LNCAP (cell line): ENCODE results near the gene ANKRD31.

Source experiments
- TF ChIP-seq, protein P1 (sequence below): fragments of 450-650 bp; IDR thresholded peaks from 2 replicates; pipeline ENCODE4 v1.5.1; 2017; ENCODE audit warnings: mild to moderate bottlenecking

The ANKRD31 gene

GRCh38 chr5:75148051-75148450 is 88.6 kb downstream of the ANKRD31 start:
- TF ChIP-seq, protein P1, sequence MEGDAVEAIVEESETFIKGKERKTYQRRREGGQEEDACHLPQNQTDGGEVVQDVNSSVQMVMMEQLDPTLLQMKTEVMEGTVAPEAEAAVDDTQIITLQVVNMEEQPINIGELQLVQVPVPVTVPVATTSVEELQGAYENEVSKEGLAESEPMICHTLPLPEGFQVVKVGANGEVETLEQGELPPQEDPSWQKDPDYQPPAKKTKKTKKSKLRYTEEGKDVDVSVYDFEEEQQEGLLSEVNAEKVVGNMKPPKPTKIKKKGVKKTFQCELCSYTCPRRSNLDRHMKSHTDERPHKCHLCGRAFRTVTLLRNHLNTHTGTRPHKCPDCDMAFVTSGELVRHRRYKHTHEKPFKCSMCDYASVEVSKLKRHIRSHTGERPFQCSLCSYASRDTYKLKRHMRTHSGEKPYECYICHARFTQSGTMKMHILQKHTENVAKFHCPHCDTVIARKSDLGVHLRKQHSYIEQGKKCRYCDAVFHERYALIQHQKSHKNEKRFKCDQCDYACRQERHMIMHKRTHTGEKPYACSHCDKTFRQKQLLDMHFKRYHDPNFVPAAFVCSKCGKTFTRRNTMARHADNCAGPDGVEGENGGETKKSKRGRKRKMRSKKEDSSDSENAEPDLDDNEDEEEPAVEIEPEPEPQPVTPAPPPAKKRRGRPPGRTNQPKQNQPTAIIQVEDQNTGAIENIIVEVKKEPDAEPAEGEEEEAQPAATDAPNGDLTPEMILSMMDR: no peak

DNA sequence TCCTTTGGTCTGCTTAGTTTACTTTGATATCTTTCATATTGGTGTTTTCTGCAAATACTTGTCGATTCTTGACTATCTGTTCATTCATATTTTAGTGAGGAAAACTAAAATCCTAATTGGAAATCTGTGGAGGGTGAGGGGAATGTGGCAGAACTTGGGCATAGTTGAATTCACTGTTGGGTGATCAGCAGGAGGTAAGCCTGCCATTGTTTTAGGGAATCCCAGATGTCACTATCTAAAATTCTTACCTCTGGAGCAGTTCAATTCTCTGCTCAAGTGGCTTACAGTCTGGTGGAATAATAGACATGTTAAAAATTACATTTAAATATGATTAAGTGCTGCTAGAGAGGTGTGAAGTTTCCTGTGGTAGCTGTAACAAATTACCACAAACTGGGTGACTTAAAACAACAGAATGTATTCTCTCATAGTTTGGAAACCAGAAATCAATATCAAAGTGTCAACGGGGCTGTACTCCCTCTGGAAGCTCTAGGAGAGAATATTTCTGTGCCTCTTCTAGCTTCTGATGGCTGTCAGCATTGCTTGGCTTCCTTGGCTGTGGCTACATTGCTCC is 94.0 kb downstream of the ANKRD31 start:
- TF ChIP-seq, protein P1: no peak

DNA sequence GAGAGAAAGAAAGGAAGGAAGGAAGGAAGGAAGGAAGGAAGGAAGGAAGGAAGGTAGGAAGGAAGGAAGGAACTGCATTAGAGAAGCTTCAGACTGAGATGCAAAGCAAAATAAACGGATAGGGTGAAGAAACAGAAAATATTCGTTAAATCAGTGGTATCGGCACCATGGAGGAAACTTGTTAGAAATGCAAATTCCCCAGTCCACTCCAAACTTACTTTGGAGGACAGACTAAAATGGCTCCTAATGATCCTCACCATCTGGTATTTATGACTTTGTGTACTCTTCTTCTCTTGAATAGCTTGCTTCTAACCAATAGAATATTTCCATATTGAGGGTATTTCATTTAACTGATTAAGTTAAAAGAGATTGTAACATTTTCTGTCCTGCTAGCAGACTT is 96.4 kb downstream of the ANKRD31 start:
- TF ChIP-seq, protein P1: no peak

- TF ChIP-seq, protein P1: no peak
These were observed 98.0 kb downstream of the ANKRD31 start for GRCh38 chr5:75138689-75139088.

DNA sequence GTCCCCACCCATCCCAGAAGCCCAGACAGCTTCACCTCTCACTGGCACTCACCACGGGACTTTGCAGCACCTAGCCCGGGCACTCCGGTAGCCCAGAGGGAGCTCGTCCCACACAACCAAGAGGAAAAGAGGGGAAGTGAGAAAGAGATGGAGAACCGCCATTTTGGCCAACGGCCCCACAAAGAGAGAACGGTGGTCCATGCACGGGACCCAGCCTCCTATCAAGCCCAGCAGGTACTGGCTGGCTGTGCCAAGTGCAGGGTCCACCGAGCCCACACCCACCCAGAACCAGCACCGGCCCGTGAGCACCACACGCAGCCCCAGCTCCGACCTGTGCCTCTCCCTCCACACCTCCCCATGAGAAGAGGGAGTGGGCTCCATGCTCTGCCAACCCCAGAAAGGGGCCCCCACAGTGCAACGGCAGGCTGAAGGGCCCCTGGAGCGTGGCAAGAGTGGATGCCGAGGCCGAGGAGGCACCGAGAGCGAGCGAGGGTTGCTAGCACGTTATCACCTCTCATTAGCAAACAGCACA is 105.8 kb downstream of the ANKRD31 start:
- TF ChIP-seq, protein P1: no peak

DNA sequence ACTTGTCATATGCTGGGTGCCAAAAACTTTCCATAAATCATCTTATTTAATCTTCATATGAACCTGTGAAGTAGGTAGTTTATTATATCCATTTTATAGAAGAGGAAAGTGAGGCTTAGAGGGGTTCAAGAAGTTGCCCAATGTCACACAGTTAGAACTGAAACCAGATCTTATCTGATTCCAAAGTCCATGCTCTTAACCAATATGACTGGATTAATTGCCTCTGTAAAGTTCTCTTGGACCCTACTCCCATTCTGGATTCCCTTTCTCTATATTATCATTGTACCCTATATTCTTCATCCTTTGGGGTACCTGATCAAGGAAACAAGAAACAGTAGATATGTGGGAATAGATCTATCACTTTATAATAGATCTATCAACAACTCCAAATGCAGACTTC is 119.8 kb downstream of the ANKRD31 start:
- TF ChIP-seq, protein P1: no peak

DNA sequence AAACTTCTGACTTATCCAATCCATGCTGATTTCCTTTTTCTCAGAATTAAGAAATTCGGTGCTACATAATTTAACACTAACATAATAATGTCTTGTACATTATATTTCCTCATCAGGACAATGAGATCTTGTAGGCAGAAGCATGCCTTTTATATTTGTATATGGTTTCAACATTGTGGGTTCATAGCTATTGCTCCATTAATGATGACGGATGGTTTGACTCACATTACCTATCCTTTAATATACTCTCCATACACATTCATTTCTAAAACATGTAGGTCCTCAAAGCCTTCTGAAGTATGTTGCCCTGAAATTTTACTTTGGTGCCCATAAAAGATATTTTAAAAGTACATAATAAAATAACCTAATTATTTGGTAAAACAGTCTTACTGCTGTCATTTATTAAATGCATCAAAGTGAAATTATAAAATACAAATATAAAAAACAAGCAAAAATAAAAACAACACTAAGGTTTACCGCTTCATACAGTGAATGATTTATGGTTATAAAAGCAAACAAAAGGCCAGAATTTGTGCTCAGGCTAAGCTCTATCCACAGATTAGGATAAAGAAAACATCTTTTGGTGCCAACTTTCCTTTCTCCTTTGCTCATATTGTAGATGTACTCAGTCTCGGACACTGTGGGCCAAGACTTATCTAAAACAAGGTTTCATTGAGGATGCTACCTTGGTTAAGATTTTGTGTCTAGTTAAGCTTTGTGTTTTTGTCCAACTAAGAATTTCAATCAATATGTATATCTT is 123.1 kb downstream of the ANKRD31 start:
- TF ChIP-seq, protein P1: no peak
